Right cardiac atrium (tissue), 5 donors: ENCODE measurements around the gene SLC10A7. TPM values are rescaled to one million over a fixed set of nuclear protein-coding genes. Genes with fewer than 3 reads are reported as not detected.

Source experiments
- ATAC-seq, 2 donors: fragments of 200-7000 bp; cut with Tn5 transposase; one replicate each; pipeline versions ENCODE4 v1.8.0 to v1.9.1; 2020; ENCODE audit warnings: moderate library complexity in 2 of 2, mild to moderate bottlenecking in 1 of 2
- DNase-seq, 3 donors: peaks; one replicate each; pipeline ENCODE4 v3.0.0-alpha.2; 2020
- H3K27ac ChIP-seq: one replicate; pipeline ENCODE4 v1.5.1; 2013; ENCODE audit warnings: mild to moderate bottlenecking, low read length, control low read depth, moderate library complexity
- H3K27me3 ChIP-seq: one replicate; pipeline ENCODE4 v1.6.1; 2013; ENCODE audit not compliant: control insufficient read depth, insufficient read depth
- H3K4me1 ChIP-seq: one replicate; pipeline ENCODE4 v1.6.1; 2013; ENCODE audit warnings: low read length; ENCODE audit not compliant: control insufficient read depth, insufficient read depth
- H3K4me3 ChIP-seq: one replicate; pipeline ENCODE4 v1.5.1; 2013; ENCODE audit warnings: low read length, control low read depth
- H3K9me3 ChIP-seq: one replicate; pipeline ENCODE4 v1.6.1; 2013; ENCODE audit warnings: low read length; ENCODE audit not compliant: control insufficient read depth
- WGBS: extraction: QIAGEN DNeasy Blood & Tissue Kit; methylation state at CpG from one replicate; pipeline ENCODE4 v1.1.7; 2013; 5-methylcytosine and 5-hydroxymethylcytosine counted together
- intact Hi-C, 4 donors: fragments of 100-400 bp; cut with DNase I; formaldehyde crosslinking; loops; one replicate each; pipeline versions ENCODE4 v1.11.0 to v1.14.0; 2022 to 2023
- polyA plus RNA-seq: library from polyadenylated mRNA; stranded (reverse); fragments of 200-250 nt; gene quantifications from one replicate; pipeline ENCODE4 v1.2.3, GENCODE V29; 2013
- total RNA-seq, 4 donors: library from RNA; stranded (reverse); fragmentation: NEBNext Ultra II Directional; extraction: Animal tissue kit (Norgen Biotek cat#: 25700); gene quantifications; one replicate each; pipeline ENCODE4 v1.2.1, GENCODE V29; 2021
- donor health status: healthy with polysubstance abuse.
- donor health status: DM: no; HTN: yes; CAD: no.
- donor health status: DM: no; HTN: no; CAD: no.
- donor health status: DM: no; HTN: yes; CAD: no; lungs with severe emphysema.
- donor health status: DM: yes; HTN: yes; CAD: no.

Gene SLC10A7
- total and polyA plus RNA-seq, 5 donors: 1.8 to 10.7 (median 5.3) TPM

DNA sequence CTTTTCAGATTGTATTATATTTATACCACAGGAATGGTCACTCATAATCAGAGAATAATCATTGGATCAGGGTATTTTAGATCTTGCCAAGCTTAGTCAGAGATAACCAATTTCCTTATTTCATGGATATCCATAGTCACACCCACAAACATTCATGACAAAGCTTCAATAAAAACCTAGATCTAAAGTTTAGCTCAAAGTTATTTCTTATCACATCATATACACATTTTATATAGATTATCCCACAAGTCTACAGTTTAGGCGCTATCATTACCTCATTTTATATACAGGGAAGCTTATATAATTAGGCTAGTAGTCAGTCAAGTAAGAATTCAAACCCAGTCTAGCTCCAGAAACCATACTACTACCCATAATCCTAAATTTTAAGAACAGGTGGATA lies 82.3 kb downstream of the SLC10A7 start:
- Histone ChIP-seq H3K27ac (no peak overlapping the region), H3K4me1 (no peaks in the 10 kb centered on the region), H3K4me3 (no peak overlapping the region), H3K27me3 (no peaks in the 10 kb centered on the region), H3K9me3 (no peaks in the 10 kb centered on the region)
- intact Hi-C loops: no loop called here
- 96% methylated on average over 1 of the region's 1 CpG for WGBS
- ATAC-seq (no peak), DNase-seq (no peak)

- DNase-seq: no peak
- Histone ChIP-seq H3K4me1 (no peaks in the 10 kb centered on the region), H3K9me3 (no peaks in the 10 kb centered on the region), H3K4me3 (no peak overlapping the region), H3K27ac (no peak overlapping the region), H3K27me3 (no peaks in the 10 kb centered on the region)
- WGBS: 60% methylated on average over 2 of the region's 2 CpGs
- intact Hi-C loops: no loop called here
- no peak for ATAC-seq
Observed at GRCh38 chr4:146437778-146438177, 84.0 kb downstream of the SLC10A7 start.

GRCh38 chr4:146436423-146437162 lies 85.1 kb downstream of the SLC10A7 start:
- DNase-seq (no peak), ATAC-seq (no peak)
- intact Hi-C loops: no loop called here
- no peaks in the 10 kb centered on the region for H3K4me1 ChIP-seq
- no peak overlapping the region for H3K27ac ChIP-seq
- no peaks in the 10 kb centered on the region for H3K27me3 ChIP-seq
- WGBS: 93% methylated on average over 4 of the region's 4 CpGs
- H3K9me3 ChIP-seq: no peaks in the 10 kb centered on the region
- no peak overlapping the region for H3K4me3 ChIP-seq

DNA sequence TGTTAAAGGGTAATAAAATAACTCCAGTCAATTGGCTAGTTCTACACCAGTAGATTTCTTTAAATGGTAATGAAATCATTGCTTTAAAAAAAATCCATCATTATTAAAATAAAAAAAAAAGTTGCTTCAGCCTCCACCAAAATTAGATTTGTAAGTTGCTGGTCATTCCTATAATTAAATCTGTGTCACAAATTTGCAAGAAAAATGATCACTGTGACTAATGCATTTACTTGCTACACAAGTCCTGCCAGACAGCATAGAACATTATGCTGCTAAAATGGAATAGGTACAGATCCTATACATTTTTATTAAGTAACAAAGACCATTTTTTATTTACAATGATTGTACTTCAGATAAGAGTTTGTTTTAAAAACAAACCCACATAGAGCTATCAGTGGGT lies 85.8 kb downstream of the SLC10A7 start:
- Histone ChIP-seq H3K27me3 (no peaks in the 10 kb centered on the region), H3K4me3 (no peak overlapping the region), H3K4me1 (no peaks in the 10 kb centered on the region), H3K9me3 (no peaks in the 10 kb centered on the region), H3K27ac (no peak overlapping the region)
- DNase-seq: no peak
- ATAC-seq: no peak
- intact Hi-C loops: no loop called here

- H3K27me3 ChIP-seq: no peaks in the 10 kb centered on the region
- no peak overlapping the region for H3K27ac ChIP-seq
- no peak overlapping the region for H3K4me3 ChIP-seq
- DNase-seq (no peak), ATAC-seq (no peak)
- WGBS: over 99% methylated on average over 2 of the region's 2 CpGs
- intact Hi-C loops: no loop called here
- no peaks in the 10 kb centered on the region for H3K4me1 ChIP-seq
- no peaks in the 10 kb centered on the region for H3K9me3 ChIP-seq
Observed at GRCh38 chr4:146432065-146432464, 89.7 kb downstream of the SLC10A7 start.

DNA sequence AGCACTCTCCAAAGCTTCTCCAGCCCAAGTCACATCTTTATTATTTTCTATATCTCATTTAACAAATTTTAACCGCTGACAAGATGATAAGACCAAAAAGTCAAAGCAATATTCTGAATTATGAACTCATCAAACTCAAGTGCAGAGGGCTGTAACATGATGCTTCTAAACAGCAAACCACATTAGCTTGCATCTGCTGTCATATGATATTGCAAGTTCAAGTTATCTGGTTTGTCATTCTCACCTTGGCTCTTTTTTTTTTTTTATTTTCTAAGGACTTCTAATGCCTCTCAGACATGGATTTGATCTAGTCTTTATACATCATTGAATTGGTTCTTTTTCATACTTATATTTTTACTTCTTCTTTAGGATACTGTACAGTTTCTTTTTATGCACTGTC lies 93.4 kb downstream of the SLC10A7 start:
- Histone ChIP-seq H3K27me3 (no peaks in the 10 kb centered on the region), H3K27ac (no peak overlapping the region), H3K4me3 (no peak overlapping the region), H3K4me1 (no peaks in the 10 kb centered on the region), H3K9me3 (no peaks in the 10 kb centered on the region)
- 76% methylated on average over 1 of the region's 1 CpG for WGBS
- DNase-seq (no peak), ATAC-seq (no peak)
- intact Hi-C loops: no loop called here

DNA sequence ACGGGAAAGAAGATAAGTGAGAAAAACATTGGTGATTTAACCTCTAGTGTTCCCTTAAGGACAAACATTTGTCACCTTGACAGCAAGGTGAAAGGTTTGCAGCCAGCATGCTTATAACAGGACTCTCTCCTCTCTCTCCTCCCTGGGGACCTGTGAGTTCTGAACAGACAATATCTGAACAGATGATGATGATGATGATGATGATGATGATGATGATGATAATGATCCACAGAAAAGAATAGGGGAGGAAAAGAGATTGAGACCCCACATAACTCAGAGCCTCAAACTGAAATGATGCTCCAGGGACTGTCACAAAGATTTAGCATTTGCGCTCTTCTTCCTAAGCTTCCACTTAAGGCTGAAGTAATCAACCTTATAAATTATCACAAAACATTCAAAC lies 103.9 kb downstream of the SLC10A7 start:
- WGBS: 57% methylated on average over 2 of the region's 2 CpGs
- DNase-seq (no peak), ATAC-seq (no peak)
- intact Hi-C loops: no loop called here
- Histone ChIP-seq H3K4me1 (no peaks in the 10 kb centered on the region), H3K27ac (no peak overlapping the region), H3K27me3 (no peaks in the 10 kb centered on the region), H3K4me3 (no peak overlapping the region), H3K9me3 (no peaks in the 10 kb centered on the region)

DNA sequence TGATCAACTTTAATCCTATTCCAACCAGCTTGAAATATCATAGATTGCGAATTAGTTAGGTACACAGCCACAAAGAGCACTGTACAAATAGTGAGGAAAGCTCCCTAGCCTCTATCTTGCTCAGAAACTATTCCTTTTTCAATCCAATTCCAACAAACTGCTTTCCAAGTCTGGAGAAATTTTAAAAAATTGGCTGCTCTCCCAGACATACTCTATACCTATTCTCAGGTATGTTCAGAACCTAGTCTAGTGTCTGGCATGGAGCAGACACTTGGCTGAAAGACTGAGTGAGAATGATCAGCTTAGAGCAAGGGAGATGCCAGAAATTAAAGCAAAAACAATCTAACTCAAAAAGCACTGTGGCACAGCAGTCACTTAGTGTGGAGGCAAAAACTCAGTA lies 105.9 kb downstream of the SLC10A7 start:
- no peaks in the 10 kb centered on the region for H3K9me3 ChIP-seq
- ATAC-seq (no peak), DNase-seq (no peak)
- 89% methylated on average over 1 of the region's 1 CpG for WGBS
- intact Hi-C loops: no loop called here
- H3K4me3 ChIP-seq: no peak overlapping the region
- no peak overlapping the region for H3K27ac ChIP-seq
- H3K27me3 ChIP-seq: no peaks in the 10 kb centered on the region
- H3K4me1 ChIP-seq: no peaks in the 10 kb centered on the region

- intact Hi-C loops: no loop called here
- Histone ChIP-seq H3K4me3 (no peak overlapping the region), H3K27me3 (no peaks in the 10 kb centered on the region), H3K4me1 (no peaks in the 10 kb centered on the region), H3K9me3 (no peaks in the 10 kb centered on the region), H3K27ac (no peak overlapping the region)
- 42% methylated on average over 4 of the region's 4 CpGs for WGBS
- DNase-seq (no peak), ATAC-seq (peak; percentile 84 to 98)
Observed at GRCh38 chr4:146407669-146408084, 114.1 kb downstream of the SLC10A7 start.

DNA sequence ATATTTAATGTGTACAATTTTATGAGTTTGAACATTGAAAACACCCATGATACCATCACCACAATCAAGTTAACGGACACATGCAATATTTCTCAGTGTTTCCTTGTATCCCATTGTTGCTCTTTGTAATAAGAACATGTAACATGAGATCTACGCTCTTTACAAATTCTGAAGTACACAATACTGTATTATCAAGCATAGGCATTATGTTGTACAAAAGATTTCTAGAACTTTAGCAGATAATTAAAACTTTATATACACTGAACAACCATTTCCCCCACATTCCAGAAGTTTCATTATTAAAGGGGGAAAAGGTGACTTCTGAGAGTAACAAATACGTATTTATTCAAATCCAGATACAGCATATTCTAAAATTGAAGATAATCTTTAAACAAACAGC lies 114.5 kb downstream of the SLC10A7 start:
- 60% methylated on average over 3 of the region's 3 CpGs for whole genome bisulfite sequencing
- Histone ChIP-seq H3K27ac (no peak overlapping the region), H3K9me3 (no peaks in the 10 kb centered on the region), H3K4me1 (no peaks in the 10 kb centered on the region), H3K27me3 (no peaks in the 10 kb centered on the region), H3K4me3 (no peak overlapping the region)
- intact Hi-C loops: no loop called here
- DNase-seq (no peak), ATAC-seq (no peak)

GRCh38 chr4:146401274-146401673 lies 120.5 kb downstream of the SLC10A7 start:
- no peak for ATAC-seq
- no peak overlapping the region for H3K4me3 ChIP-seq
- 86% methylated on average over 2 of the region's 2 CpGs for WGBS

DNA sequence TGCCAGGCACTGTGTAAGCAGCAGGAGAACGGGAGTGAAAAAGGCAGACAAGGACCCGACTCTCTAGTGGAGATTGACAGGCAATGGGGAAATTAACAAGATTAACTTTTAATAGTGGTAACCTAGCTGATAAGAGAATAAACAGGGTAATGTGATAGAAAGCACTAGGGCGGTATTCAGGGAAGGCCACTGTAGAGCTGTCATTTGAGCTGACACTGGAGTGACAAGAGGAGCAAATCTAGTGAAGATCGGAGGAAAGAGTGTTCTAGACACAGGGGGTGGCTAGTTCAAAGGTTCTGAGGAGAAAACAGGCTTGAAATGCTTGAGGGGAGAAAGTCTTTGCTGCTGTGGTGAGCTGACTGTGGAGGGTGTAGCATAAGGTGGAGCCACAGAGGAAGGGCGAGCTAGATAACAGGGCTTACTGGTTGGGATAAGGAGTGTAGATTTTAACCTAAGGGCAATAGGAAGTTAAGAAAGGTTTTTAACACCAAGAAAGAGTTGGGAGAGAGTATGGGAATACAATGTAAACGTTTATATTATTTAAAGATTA lies 122.8 kb downstream of the SLC10A7 start:
- peak in 1 of 2 donors; percentile 75 for ATAC-seq
- Histone ChIP-seq H3K27ac (no peak overlapping the region), H3K4me1 (peaks cover 2% of the 10 kb centered on the region), H3K9me3 (no peaks in the 10 kb centered on the region), H3K27me3 (no peaks in the 10 kb centered on the region), H3K4me3 (no peak overlapping the region)
- intact Hi-C loops: no loop called here
- DNase-seq: no peak
- WGBS: 53% methylated on average over 6 of the region's 6 CpGs

More at GRCh38 chr4:146401274-146401673, 120.5 kb downstream of the SLC10A7 start:
- Histone ChIP-seq H3K27ac (no peak overlapping the region), H3K4me1 (peaks cover 2% of the 10 kb centered on the region), H3K27me3 (no peaks in the 10 kb centered on the region), H3K9me3 (no peaks in the 10 kb centered on the region)
- no peak for DNase-seq
- intact Hi-C loops: no loop called here
